GM12878 (cell line): ENCODE data around the gene EEF1G. TPM values are rescaled to one million over a fixed set of nuclear protein-coding genes. Genes with fewer than 3 reads are reported as not detected.

Experiments
- ATAC-seq: fragments of 200-7000 bp; cut with Tn5 transposase; 3 replicates; pipeline ENCODE4 v1.9.1; 2020; ENCODE audit warnings: mild to moderate bottlenecking, moderate library complexity
- BruUV-seq: library from RNA; stranded (reverse); fragments of 400-500 nt; replicated peaks from 2 replicates; lab custom pipeline; 2021; lab: Mats Ljungman, UMichigan
- CTCF ChIA-PET: fragments of 300-600 bp; sonication (Branson Sonifier 250); formaldehyde crosslinking; extraction: SDS; loops from one replicate; lab custom pipeline; 2021; ENCODE audit warnings: inconsistent platforms; lab: Yijun Ruan, JAX
- POLR2A ChIA-PET: fragments of 350-600 bp; formaldehyde crosslinking; extraction: SDS; loops from one replicate; lab custom pipeline; 2021; ENCODE audit warnings: inconsistent platforms; lab: Charles Lee
- RAD21 ChIA-PET: fragments of 300-600 bp; sonication (Branson Sonifier 250); formaldehyde crosslinking; loops from one replicate; lab custom pipeline; 2023; ENCODE audit warnings: antibody characterized with exemption; ENCODE audit not compliant: unreplicated experiment; lab: Charles Lee
- SMC1A ChIA-PET: fragments of 300-600 bp; sonication (Branson Sonifier 250); formaldehyde crosslinking; loops from one replicate; lab custom pipeline; 2023; ENCODE audit not compliant: unreplicated experiment, uncharacterized antibody; lab: Charles Lee
- DNase-seq: peaks from one replicate; pipeline ENCODE4 v3.0.0-alpha.2; 2011; ENCODE audit warnings: low read depth, low spot score
- FAIRE-seq: peaks from 3 replicates; lab custom pipeline; 2011; peaks lifted over from hg19 to GRCh38; lab: Jason Lieb, UNC
- H2AFZ ChIP-seq: 2 replicates; pipeline ENCODE4 v1.6.0; 2011; ENCODE audit warnings: low read depth, low read length, control low read depth; ENCODE audit not compliant: control insufficient read depth
- H3K27ac ChIP-seq: 2 replicates; pipeline ENCODE4 v1.5.1; 2011; ENCODE audit warnings: control low read depth; ENCODE audit not compliant: control insufficient read depth, insufficient read depth
- H3K27me3 ChIP-seq, 2 experiments: replicated peaks in 1 of 2; 2 replicates each; pipeline versions ENCODE4 v1.6.0 to v1.6.1; 2011; ENCODE audit warnings: low read length in 1 of 2; ENCODE audit not compliant: control insufficient read depth in 2 of 2, insufficient read depth in 2 of 2
- H3K36me3 ChIP-seq, 2 experiments: 2 replicates each; pipeline ENCODE4 v1.5.1; 2011; ENCODE audit warnings: low read length in 1 of 2; ENCODE audit not compliant: control insufficient read depth in 2 of 2, insufficient read depth in 2 of 2
- H3K4me1 ChIP-seq: 2 replicates; pipeline ENCODE4 v1.6.1; 2011; ENCODE audit warnings: mild to moderate bottlenecking, low read length, moderate library complexity, mixed read lengths; ENCODE audit not compliant: control insufficient read depth, insufficient read depth
- H3K4me2 ChIP-seq: 2 replicates; pipeline ENCODE4 v1.6.0; 2011; ENCODE audit warnings: control low read depth; ENCODE audit not compliant: control insufficient read depth, insufficient read depth
- H3K4me3 ChIP-seq: fragments of 200-600 bp; sonication (generic); 2 replicates; pipeline ENCODE4 v1.5.1; 2016
- H3K79me2 ChIP-seq: 2 replicates; pipeline ENCODE4 v1.6.0; 2011; ENCODE audit warnings: low read length; ENCODE audit not compliant: control insufficient read depth, insufficient read depth
- H3K9ac ChIP-seq: 2 replicates; pipeline ENCODE4 v1.8.0; 2011; ENCODE audit warnings: low read length, control low read depth, mixed read lengths; ENCODE audit not compliant: control insufficient read depth, insufficient read depth
- H3K9me3 ChIP-seq: replicated peaks from 3 replicates; pipeline ENCODE4 v1.5.1; 2011; ENCODE audit warnings: mild to moderate bottlenecking, low read length; ENCODE audit not compliant: control insufficient read depth, insufficient read depth
- H4K20me1 ChIP-seq: 2 replicates; pipeline ENCODE4 v1.6.0; 2011; ENCODE audit not compliant: control insufficient read depth, insufficient read depth
- BCL11A ChIP-seq: IDR thresholded peaks from 2 replicates; pipeline ENCODE4 v1.6.1; 2011; ENCODE audit warnings: low read depth, low read length
- CHD1 ChIP-seq: IDR thresholded peaks from 2 replicates; pipeline ENCODE4 v1.6.1; 2012; ENCODE audit warnings: low read depth, low read length, improper control_type of control experiment
- CHD4 ChIP-seq: fragments of 200-600 bp; sonication (generic); IDR thresholded peaks from 2 replicates; pipeline ENCODE4 v1.6.1; 2016; ENCODE audit warnings: mild to moderate bottlenecking
- CREB1 ChIP-seq: IDR thresholded peaks from 2 replicates; pipeline ENCODE4 v1.6.1; 2012; ENCODE audit warnings: low read depth, mild to moderate bottlenecking, inconsistent platforms
- E2F8 ChIP-seq: fragments of 450-650 bp; IDR thresholded peaks from 2 replicates; pipeline ENCODE4 v1.6.1; 2018; ENCODE audit warnings: mild to moderate bottlenecking, low read depth, moderate library complexity; ENCODE audit not compliant: partially characterized antibody
- FOS ChIP-seq: IDR thresholded peaks from 3 replicates; pipeline ENCODE4 v1.6.1; 2011; ENCODE audit warnings: borderline replicate concordance; ENCODE audit not compliant: insufficient read length; ENCODE audit errors: extremely low read depth
- FOXM1 ChIP-seq: IDR thresholded peaks from 2 replicates; pipeline ENCODE4 v1.6.1; 2012; ENCODE audit warnings: low read depth, mild to moderate bottlenecking, inconsistent platforms, low read length, moderate library complexity
- GATAD2B ChIP-seq: fragments of 450-650 bp; conservative IDR thresholded peaks from 2 replicates; pipeline ENCODE4 v1.6.1; 2017; ENCODE audit warnings: low read depth, mild to moderate bottlenecking, moderate library complexity
- IKZF2 ChIP-seq, 2 experiments: fragments of 450-650 bp; IDR thresholded peaks; 2 replicates each; pipeline ENCODE4 v1.6.1; 2017; ENCODE audit warnings: mild to moderate bottlenecking in 2 of 2, moderate library complexity in 2 of 2
- JUND ChIP-seq: IDR thresholded peaks from 2 replicates; pipeline ENCODE4 v1.6.1; 2012; ENCODE audit warnings: low read depth, mild to moderate bottlenecking, low read length, improper control_type of control experiment, moderate library complexity
- POLR2AphosphoS2 ChIP-seq: IDR thresholded peaks from 2 replicates; pipeline ENCODE4 v1.6.1; 2011; ENCODE audit warnings: low read depth, mild to moderate bottlenecking, low read length, improper control_type of control experiment, moderate library complexity
- RAD21 ChIP-seq: IDR thresholded peaks from 2 replicates; pipeline ENCODE4 v1.6.1; 2011; ENCODE audit warnings: mild to moderate bottlenecking, low read depth, low read length, moderate library complexity; ENCODE audit not compliant: insufficient read depth
- RFX5 ChIP-seq: IDR thresholded peaks from 2 replicates; pipeline ENCODE4 v1.6.1; 2011; ENCODE audit warnings: low read depth, low read length, improper control_type of control experiment
- SP1 ChIP-seq: IDR thresholded peaks from one replicate; pipeline ENCODE4 v1.6.1; 2011; ENCODE audit warnings: low read depth, low read length
- ZBTB40 ChIP-seq: fragments of 450-650 bp; IDR thresholded peaks from 2 replicates; pipeline ENCODE4 v1.6.1; 2016; ENCODE audit warnings: mild to moderate bottlenecking, moderate library complexity, borderline replicate concordance
- WGBS: methylation state at CpG from one replicate; pipeline ENCODE4 v1.1.6; 2016; ENCODE audit warnings: low lambda C conversion rate; ENCODE audit not compliant: insufficient replicate concordance, insufficient coverage; ENCODE audit errors: missing lambda C conversion rate; 5-methylcytosine and 5-hydroxymethylcytosine counted together
- in situ Hi-C: fragments of 300-500 bp; cut with MboI; formaldehyde crosslinking; loops from 9 replicates; pipeline ENCODE4 v1.14.3; 2018; ENCODE audit warnings: mixed read lengths
- intact Hi-C: fragments of 100-400 bp; cut with micrococcal nuclease; formaldehyde crosslinking; loops from one replicate; pipeline ENCODE4 v1.14.2; 2022; ENCODE audit not compliant: unreplicated experiment
- polyA plus RNA-seq, 11 experiments: library from polyadenylated mRNA; depleted of rRNA in 4 of 11; unstranded in 6 of 11; stranded (reverse) in 5 of 11; fragments of >200 nt; fragmentation: Nextera tagmentation in 4 of 11; fragmentation: Illumina TruSeq in 1 of 11; extraction: Ambion mirVana in 4 of 11; extraction: Trizol in 1 of 11; gene quantifications; 1 replicate in 1 of 11; 2 replicates in 10 of 11; pipeline versions ENCODE4 v1.2.1 to v1.2.3, GENCODE V29; 2011 to 2016; ENCODE audit warnings: inconsistent platforms in 2 of 11, missing spikeins in 2 of 11, low read depth in 1 of 11
- total RNA-seq, 4 experiments: library from RNA; depleted of rRNA in 3 of 4; stranded (reverse); fragments of >200 nt in 3 of 4; fragmentation: Illumina TruSeq in 1 of 4; extraction: Trizol in 1 of 4; gene quantifications; 2 replicates each; pipeline versions ENCODE4 v1.2.1 to v1.2.3, GENCODE V29; 2013 to 2021

EEF1G gene
- total and polyA plus RNA-seq, 10 of the 15 experiments (the other 5 are each of a cell fraction or from before 2014, with no cell fraction given) = 850 to 2,739 (median 2,277) TPM

GRCh38 chr11:62545437-62546243, 28.1 kb downstream of the EEF1G start:
- RAD21 ChIA-PET = interaction anchor here (0.5 to 9.1 kb wide), 5 partner anchors 10 to 312 kb away, joined by 3 to 313 read pairs (median 41); partner anchors contain the start of gene TUT1
- Histone ChIP-seq H3K4me1 (peaks cover 57% of the 10 kb centered on the region), H3K9me3 (no peaks in the 10 kb centered on the region), H3K4me3 (peak overlapping the region; percentile 84), H3K4me2 (peak overlapping the region; percentile 97), H4K20me1 (no peaks in the 10 kb centered on the region; the same call in 1 of the 2 replicates), H2AFZ (peak overlapping the region; percentile 15), H3K79me2 (peaks cover 48% of the 10 kb centered on the region), H3K27ac (peak overlapping the region; percentile 65), H3K9ac (peak overlapping the region; percentile 42), H3K27me3 (no peaks in the 10 kb centered on the region; a peak in 2 of 4 replicates), H3K36me3 (no peaks in the 10 kb centered on the region)
- CTCF ChIA-PET = interaction anchor here (0.7 to 9.0 kb wide), 9 partner anchors 8 to 164 kb away, joined by 3 to 280 read pairs (median 5); partner anchors contain the start of genes SCGB1A1 and TUT1
- POLR2A ChIA-PET = interaction anchor here (0.5 to 10.3 kb wide), 5 partner anchors 10 to 320 kb away, joined by 4 to 188 read pairs (median 6); partner anchors contain the start of gene EEF1G
- intact Hi-C loops = no loop called here
- ATAC-seq = peak; percentile 42
- SMC1A ChIA-PET = interaction anchor here (2.0 to 7.0 kb wide), 3 partner anchors 10 to 120 kb away, joined by 5 to 212 read pairs (median 116); no protein-coding TSS in a partner anchor
- BruUV-seq = TSS peak; percentile 48
- WGBS = 1% methylated on average over 21 of the region's 59 CpGs
- no peak for FAIRE-seq
- no peak for DNase-seq
- in situ Hi-C loops = no loop called here
- no peak for TF ChIP-seq RAD21
- no peak for TF ChIP-seq E2F8
- TF ChIP-seq CHD4 = no peak
- TF ChIP-seq GATAD2B = peak; percentile 20; the same call in 1 of the 2 replicates
- TF ChIP-seq RFX5 = no peak
- TF ChIP-seq IKZF2 (IDR thresholded peaks at IDR 0.05) = peak in 1 of 2 experiments; percentile 4; a peak in 1 of 4 replicates
- TF ChIP-seq BCL11A = no peak
- no peak for TF ChIP-seq POLR2AphosphoS2
- TF ChIP-seq SP1 = no peak
- no peak for TF ChIP-seq FOXM1
- TF ChIP-seq CREB1 = no peak
- no peak for TF ChIP-seq FOS
- TF ChIP-seq CHD1 = no peak
- no peak for TF ChIP-seq JUND
- TF ChIP-seq ZBTB40 = no peak
